ENCODE measurements around the gene MGAT5.

Gene MGAT5

DNA sequence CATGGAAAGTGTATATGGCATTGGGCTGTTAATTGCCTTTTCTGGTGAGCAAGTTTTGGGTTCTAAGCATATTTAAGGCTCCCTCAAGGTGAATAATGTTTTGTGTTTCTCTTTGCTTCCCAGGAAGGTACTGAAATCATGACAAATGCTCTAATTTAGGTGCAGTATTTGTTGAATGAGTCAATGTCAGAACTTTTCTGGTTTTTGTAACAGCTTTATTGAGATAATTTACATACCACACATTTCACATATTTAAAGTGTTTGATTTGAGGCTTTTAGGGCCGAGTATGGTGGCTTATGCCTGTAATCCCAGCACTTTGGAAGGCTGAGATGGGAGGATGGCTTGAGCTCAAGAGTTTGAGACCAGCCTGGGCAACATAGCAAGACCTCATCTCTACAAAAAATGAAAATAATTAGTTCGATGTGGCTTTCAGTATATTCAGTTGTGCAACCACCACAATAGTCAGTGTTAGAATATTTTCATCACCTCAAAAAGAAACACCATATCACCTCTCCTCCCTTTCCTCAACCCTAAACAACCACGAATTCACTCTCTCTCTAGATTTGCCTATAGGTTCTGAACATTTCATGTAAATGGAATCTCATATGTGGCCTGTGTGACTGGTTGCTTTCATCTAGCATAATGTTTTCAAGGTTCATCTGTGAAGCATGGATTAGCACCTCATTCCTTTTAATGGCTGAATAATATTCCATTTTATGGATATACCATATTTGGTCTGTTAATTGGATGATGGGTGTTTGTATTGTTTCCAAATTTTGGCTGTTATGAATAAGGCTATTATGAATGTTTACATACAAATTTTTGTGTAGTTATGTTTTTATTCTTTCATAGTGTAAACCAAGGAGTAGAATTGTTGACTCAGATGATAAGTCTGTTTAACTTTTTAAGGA, 54.9 kb downstream of the MGAT5 start:
- no peak for DNase-seq

DNA sequence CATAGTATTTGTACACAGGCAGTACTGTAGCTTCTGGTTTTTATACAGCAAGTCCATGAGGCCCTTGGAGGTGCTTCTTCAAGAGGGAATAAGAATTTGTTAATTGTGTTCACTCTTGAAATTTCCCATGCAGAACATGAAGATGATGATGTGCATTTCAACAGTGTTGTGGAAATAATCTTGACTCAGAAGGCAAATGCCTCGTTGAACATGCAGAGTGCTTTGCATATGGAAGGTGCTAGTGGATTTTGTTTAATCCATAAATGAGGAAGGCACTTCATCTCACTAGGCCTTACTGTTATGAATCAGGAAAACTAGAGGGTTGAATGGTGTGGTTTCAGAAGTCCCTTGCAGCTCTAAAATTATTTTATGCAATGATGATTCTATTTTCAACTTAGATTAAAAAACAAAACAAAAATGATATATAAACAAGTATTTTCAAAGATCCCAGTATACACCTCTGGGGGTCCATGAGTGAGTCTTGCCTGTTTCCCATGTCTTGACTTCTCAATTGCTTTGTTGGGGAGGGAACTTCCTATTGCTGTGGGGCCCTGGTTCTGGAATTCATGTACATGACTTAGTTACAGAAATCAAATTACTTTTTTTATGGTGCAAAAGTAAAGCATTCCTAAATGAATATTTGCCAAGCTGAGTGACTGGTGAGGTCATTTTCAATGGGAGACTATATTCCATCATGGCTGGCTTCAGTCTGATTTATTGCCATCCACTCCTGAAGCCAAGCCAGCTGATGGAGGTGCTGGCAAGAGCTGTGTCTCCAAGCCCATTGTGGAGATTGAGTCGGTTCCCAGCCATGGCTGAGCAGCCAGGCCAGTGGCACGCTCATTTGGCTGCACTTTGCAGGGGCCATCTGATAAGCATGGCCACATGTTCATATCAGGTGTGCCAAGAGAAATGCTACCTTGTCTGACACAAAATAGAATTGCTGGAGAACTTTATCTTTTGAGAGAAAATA, 56.5 kb downstream of the MGAT5 start:
- no peak for DNase-seq

GRCh38 chr2:134312482-134312881, 58.6 kb downstream of the MGAT5 start:
- DNase-seq = no peak

DNA sequence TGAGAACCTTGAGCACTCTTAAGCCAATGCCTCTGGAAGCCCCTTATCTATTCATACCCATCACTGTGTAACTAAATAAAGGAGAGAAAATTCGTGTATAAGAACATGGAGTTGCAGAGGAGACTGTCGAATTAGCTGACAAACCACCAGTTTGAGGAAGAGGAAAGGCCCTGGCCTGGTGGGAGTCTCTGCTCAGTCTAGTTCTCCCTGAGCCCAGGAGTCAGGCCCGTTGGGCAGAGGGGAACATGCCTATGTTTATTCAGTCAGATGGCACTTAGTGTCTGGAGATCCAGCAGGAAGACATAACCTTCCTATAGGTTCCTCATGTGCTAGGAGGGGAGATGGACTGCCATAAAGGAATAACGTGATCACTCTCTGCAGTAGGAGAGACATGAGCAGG, 60.3 kb downstream of the MGAT5 start:
- DNase-seq = no peak

DNA sequence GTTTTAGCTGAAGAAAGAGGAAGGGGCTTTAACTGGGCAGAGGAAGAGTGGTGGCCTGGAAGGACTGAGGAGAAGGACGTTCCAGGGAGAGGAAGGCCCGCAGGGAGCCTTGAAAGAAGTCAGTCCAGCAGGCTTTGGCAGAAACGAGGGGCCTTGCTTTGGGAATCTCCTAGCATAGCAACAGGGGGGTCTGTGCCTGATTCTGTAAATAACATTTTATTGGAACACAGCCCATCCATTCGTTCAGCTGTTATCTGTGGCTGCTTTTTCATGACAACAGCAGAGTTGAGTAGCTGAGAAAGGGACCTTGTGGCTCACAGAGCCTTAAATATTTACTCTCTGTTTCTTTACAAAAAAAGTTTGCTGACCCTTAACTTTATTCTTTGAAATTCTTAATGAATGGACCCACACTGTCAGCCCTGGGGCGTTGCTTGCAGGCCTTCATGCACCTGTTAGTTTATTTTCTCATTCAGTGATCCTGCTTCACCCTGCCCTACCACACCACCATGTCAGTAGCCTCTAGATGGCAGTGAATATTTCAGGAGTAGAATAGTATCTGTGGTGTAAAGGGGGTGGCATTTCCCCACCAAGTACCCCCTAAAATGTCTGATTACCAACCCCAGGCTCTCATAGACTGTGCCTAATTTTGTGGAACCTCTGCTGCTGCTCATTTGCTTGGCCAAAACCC, 61.0 kb downstream of the MGAT5 start:
- DNase-seq = no peak

DNA sequence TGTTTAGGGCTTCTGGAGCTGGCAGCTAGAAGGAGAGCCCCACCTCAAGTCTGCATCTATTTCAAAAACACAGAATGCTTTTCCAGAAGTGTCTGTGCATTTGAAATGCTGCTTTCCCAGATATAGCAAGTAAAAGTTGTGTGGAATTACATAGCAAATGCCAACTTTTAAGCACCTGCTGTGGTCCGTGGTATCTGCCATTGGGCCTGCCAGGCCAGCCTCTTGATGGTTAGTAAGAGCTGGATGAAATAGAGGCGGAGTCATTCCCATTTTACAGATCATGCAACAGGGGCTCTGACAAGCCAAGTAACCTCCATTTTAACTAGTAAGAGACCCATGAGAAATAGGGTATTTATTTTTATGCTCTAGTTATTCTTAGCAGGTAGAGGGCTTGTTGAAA, 61.6 kb downstream of the MGAT5 start:
- no peak for DNase-seq

DNA sequence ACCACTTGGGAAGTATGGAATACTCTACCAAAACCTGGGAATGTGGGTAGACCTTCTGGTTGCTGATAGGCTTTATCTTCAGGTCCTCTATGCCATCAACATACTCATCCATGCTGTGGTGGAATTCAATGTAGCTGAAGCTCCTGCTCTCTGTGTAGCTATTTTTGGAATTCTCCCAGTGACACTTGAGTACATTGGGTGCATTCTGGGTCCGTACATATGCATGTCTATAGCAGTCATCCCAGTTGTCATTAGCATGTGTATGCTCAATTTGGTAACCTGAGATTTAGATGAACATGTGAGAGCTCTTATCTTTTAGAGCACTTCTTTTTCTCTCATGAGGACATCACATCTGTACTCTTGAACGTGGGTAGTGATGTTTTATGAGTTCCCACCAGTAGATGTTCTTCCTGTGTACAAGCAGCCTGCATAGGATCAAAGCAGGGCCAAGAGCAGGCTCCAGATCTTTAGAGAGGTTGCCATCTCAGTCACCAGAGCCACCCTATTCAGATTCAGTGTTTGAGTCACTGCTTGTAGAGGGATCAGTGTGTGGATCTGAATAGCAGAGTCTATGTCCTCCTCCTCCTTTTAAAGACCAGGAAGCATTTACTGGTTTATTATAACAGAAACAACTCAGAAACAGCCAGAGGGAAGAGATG, 65.9 kb downstream of the MGAT5 start:
- DNase-seq = no peak

DNA sequence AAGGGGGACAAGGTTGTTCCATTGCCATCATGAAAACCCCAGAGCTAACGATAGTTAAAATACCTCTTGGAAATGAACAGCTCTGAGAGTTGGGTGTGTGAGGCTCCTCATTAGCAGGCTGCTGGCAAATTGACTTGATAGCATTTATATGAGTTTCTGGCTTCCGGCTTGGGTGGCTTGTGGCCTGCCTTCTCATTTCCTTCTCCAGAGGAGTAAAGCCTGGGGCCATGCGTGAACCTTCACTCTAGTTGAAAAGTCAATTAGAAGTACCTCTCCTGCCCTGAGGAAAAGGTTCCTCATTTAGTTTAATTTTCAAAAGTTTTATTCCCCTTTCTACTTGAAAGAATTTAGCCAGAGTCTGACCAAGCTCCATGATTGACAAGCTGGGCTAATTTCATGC, 67.1 kb downstream of the MGAT5 start:
- DNase-seq = no peak

DNA sequence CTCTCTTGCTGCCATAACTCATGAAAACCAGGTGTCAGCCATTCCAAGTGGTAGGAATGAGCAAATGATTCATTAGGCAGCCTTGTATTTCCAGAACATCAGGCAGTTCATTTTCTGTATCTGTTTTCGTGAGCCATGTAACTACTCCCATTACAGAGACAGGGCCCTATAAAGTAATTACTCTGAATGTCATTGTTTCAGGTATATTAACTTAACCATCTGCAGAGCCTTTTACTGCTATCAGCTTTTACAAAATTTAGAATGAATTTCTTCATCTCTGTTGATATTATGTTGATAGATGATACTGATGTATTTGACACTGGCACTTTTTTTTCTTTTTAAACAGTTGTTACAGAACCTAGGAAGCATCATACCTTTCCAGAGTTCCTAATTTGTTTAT, 69.9 kb downstream of the MGAT5 start:
- DNase-seq = no peak

DNA sequence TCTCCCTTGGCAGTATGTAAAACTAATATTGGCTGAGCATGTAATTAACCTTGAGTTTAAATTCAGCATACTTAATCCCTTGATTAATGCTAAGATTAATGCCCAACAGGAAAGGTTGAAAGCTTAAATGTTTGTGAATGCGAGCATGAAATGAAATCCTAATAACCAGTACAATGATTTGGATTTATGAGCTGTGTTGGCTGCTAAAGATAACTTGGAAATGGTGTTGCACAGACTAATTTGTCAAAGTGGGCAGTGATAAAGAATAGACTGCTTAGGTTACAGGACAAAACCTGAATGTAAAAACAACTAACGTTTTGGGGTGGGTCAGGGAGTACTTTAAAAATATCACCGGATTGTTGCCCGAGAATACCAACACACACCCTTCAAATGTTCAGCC, 70.6 kb downstream of the MGAT5 start:
- no peak for DNase-seq

GRCh38 chr2:134324947-134325346, 71.1 kb downstream of the MGAT5 start:
- no peak for DNase-seq

GRCh38 chr2:134325696-134326095, 71.8 kb downstream of the MGAT5 start:
- DNase-seq = no peak

- no peak for DNase-seq
Observed at GRCh38 chr2:134327367-134327766, 73.5 kb downstream of the MGAT5 start.

DNA sequence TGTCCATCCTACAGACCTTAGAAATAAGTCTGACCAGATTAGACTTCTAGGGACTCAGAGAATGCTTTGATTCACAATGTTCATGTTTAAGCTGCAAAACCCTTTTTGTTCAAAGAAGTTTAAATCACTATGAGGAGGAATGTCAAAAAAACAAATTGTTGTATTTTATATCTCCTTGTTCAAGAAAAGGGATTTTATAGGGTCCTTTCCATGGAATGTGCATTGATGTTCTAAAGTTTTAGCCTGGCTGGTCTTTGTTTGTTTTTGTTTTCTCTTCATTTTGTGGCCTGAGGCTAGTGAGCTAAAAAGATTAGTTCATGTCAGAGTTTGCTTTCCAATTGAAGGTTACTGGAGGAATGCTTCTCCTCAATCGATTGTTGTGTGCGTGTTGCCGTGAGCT, 77.2 kb downstream of the MGAT5 start:
- no peak for DNase-seq

GRCh38 chr2:134333646-134334189, 79.8 kb downstream of the MGAT5 start:
- no peak for DNase-seq

- no peak for DNase-seq
Observed at GRCh38 chr2:134334542-134335353, 80.9 kb downstream of the MGAT5 start.

DNA sequence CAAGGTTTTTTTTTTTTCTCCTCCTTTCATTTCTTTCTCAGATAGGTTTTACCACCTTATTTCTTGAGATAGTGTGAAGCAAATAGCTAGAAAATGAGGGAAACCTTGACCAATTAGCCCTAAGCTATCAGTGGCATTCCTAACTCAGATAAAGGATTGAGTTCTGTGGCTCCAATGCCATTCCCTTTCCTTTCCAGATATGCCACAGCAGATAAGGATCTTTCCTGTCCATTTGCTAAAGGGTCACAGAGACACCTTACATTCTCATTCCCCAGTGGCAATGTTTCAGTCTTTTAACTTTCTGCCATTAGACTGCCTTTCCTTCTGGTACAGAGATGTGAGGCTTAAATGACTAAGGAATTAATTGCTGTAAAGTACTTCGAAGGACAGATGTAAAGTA, 81.7 kb downstream of the MGAT5 start:
- DNase-seq = no peak

GRCh38 chr2:134336352-134336751, 82.5 kb downstream of the MGAT5 start:
- DNase-seq = no peak

GRCh38 chr2:134336921-134337320, 83.0 kb downstream of the MGAT5 start:
- DNase-seq = no peak

- DNase-seq = no peak
Observed at GRCh38 chr2:134337631-134338030, 83.8 kb downstream of the MGAT5 start.

DNA sequence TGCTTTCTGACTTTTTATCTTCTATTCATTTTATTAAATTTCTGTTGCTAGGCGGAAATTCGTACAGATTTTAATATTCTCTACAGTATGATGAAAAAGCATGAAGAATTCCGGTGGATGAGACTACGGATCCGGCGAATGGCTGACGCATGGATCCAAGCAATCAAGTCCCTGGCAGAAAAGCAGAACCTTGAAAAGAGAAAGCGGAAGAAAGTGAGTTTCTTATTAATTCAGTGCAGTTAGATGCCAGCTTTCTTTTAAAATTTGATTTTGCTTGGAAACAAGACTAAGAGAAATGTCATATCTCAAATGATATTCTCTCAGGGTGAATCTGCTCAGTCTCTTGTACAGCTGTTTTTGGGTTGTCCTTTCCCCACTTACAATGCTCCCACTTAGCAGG, 84.3 kb downstream of the MGAT5 start:
- DNase-seq = no peak
